ENCODE measurements around the gene ELL.

Gene ELL

DNA sequence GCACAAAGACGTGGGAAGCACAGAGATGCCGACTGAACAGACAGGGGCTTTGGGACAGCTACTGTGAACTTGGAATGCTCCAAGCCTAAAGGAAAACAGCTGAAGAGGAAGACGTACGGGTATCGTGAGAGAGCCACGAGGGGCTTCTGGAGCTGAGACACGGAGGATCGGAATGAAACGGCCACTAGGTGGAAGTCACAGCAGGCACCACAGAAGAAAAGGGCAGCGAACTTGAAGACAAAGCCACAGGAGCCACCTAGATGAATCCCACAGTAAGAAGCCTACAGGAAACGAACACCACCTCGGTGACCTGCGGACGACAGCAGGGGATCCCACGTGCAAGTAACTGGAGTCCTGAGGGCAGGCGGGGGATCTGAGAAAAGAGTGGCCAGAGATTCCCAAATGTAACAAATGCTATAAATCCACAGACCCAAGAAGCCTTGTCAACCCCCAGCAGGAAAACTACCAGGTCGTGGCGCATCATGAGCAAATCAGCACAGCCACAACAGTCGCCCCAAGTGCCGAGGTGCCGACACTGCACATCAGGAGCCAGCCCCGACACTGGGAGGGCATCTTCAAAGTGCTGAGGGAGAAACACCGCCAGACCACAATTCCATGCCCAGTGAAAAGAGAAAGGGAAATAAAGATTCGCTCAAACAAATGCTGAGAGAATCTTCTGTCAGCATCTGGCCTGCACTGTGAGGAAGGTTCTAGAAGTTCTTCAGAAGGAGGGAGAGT lies 44.7 kb downstream of the ELL start:
- peak overlapping the region; percentile 68 for H3K9ac ChIP-seq (ENCODE audit: low read length)
- H3K4me1 ChIP-seq (ENCODE audit: control insufficient read depth, insufficient read depth, low read depth, low read length) = peaks cover 52% of the 10 kb centered on the region
- peak overlapping the region; percentile 20 for H2BK15ac ChIP-seq (ENCODE audit: low read depth, poor library complexity, severe bottlenecking)
- peaks cover 7 to 23% of the 10 kb centered on the region in 2 experiments for H3K36me3 ChIP-seq (ENCODE audit: control insufficient read depth in 1 of 2, insufficient read depth in 2 of 2, low read depth in 1 of 2, low read length in 2 of 2)
- peaks cover 37% of the 10 kb centered on the region for H3K79me1 ChIP-seq (replicated peaks; ENCODE audit: low read length, poor library complexity, severe bottlenecking)
- 89% methylated on average over 24 of the region's 24 CpGs for WGBS
- no peak overlapping the region for H4K91ac ChIP-seq (ENCODE audit: low read length)
- H3K18ac ChIP-seq (ENCODE audit: low read depth in 1 of 2, low read length in 2 of 2) = peak overlapping the region; percentile 14 to 31
- H2BK12ac ChIP-seq (ENCODE audit: low read length in 2 of 2) = peak overlapping the region; percentile 13 to 18
- H3K4ac ChIP-seq (ENCODE audit: low read depth in 1 of 2, low read length in 2 of 2) = peak overlapping the region in 1 of 2 experiments; percentile 9
- H4K8ac ChIP-seq (ENCODE audit: low read length) = no peak overlapping the region
- no peak overlapping the region for H2AFZ ChIP-seq (ENCODE audit: low read depth, low read length)
- peak overlapping the region; percentile 87 for H2BK120ac ChIP-seq (ENCODE audit: low read depth, low read length)
- DNase-seq = no peak
- no peak overlapping the region for H3K23ac ChIP-seq (ENCODE audit: low read length in 2 of 2)
- no peak overlapping the region for H2BK5ac ChIP-seq (ENCODE audit: low read depth, low read length, poor library complexity, severe bottlenecking)
- H2AK5ac ChIP-seq (ENCODE audit: low read length, severe bottlenecking) = no peak overlapping the region
- no peak overlapping the region for H3K14ac ChIP-seq (ENCODE audit: low read length in 2 of 2)
- H3K4me3 ChIP-seq (ENCODE audit: insufficient read depth in 1 of 2, low read depth in 1 of 2, low read length in 2 of 2) = peak overlapping the region in 1 of 2 experiments; percentile 54
- no peak overlapping the region for H3K4me2 ChIP-seq (ENCODE audit: low read length, poor library complexity, severe bottlenecking)
- no peaks in the 10 kb centered on the region for H3K9me3 ChIP-seq (ENCODE audit: control insufficient read depth, low read length)
- H3K27me3 ChIP-seq (ENCODE audit: control insufficient read depth in 1 of 2, insufficient read depth in 1 of 2, low read length in 2 of 2) = no peaks in the 10 kb centered on the region
- H3K27ac ChIP-seq (ENCODE audit: low read length, poor library complexity, severe bottlenecking) = no peak overlapping the region

DNA sequence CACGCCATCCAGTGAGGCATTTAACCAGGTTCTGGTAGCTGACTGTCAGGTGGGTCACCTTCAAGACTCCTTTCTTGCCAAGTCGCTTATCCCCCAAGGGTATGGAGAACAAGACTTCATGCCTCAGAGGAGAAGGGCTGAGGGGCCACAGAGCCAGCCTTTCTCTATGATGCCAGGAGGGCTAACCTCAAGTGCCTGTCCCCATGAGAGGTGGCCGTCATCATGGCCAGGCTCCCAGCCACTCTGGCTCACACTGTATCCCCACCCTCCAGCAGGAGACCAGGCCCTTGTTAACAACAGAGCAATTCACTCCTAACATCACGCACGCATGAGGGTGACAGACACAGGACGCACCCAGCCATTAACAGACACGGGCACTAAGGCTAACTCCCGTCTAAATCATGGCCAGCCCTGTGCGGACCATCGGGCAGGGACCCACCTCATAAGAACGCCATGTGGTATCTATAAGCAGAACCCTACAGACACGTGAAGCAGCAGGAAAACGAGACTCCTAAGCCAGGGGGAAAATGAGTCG lies 45.3 kb downstream of the ELL start:
- H2AK5ac ChIP-seq (ENCODE audit: low read length, severe bottlenecking) = no peak overlapping the region
- peaks cover 53% of the 10 kb centered on the region for H3K4me1 ChIP-seq (ENCODE audit: control insufficient read depth, insufficient read depth, low read depth, low read length)
- no peaks in the 10 kb centered on the region for H3K27me3 ChIP-seq (ENCODE audit: control insufficient read depth in 1 of 2, insufficient read depth in 1 of 2, low read length in 2 of 2)
- DNase-seq = no peak
- H3K36me3 ChIP-seq (ENCODE audit: control insufficient read depth in 1 of 2, insufficient read depth in 2 of 2, low read depth in 1 of 2, low read length in 2 of 2) = peaks cover 13 to 24% of the 10 kb centered on the region in 2 experiments
- H2BK5ac ChIP-seq (ENCODE audit: low read depth, low read length, poor library complexity, severe bottlenecking) = no peak overlapping the region
- H3K4me3 ChIP-seq (ENCODE audit: insufficient read depth in 1 of 2, low read depth in 1 of 2, low read length in 2 of 2) = peak overlapping the region in 1 of 2 experiments; percentile 54
- H2BK120ac ChIP-seq (ENCODE audit: low read depth, low read length) = no peak overlapping the region
- peak overlapping the region; percentile 68 for H3K9ac ChIP-seq (ENCODE audit: low read length)
- H2BK15ac ChIP-seq (ENCODE audit: low read depth, poor library complexity, severe bottlenecking) = no peak overlapping the region
- peaks cover 35% of the 10 kb centered on the region for H3K79me1 ChIP-seq (replicated peaks; ENCODE audit: low read length, poor library complexity, severe bottlenecking)
- H4K91ac ChIP-seq (ENCODE audit: low read length) = peak overlapping the region; percentile 15
- H2BK12ac ChIP-seq (ENCODE audit: low read length in 2 of 2) = peak overlapping the region in 1 of 2 experiments; percentile 52
- 95% methylated on average over 14 of the region's 14 CpGs for WGBS
- no peak overlapping the region for H3K23ac ChIP-seq (ENCODE audit: low read length in 2 of 2)
- no peak overlapping the region for H3K14ac ChIP-seq (ENCODE audit: low read length in 2 of 2)
- H4K8ac ChIP-seq (ENCODE audit: low read length) = no peak overlapping the region
- no peak overlapping the region for H3K27ac ChIP-seq (ENCODE audit: low read length, poor library complexity, severe bottlenecking)
- H3K18ac ChIP-seq (ENCODE audit: low read depth in 1 of 2, low read length in 2 of 2) = peak overlapping the region; percentile 8 to 38
- H2AFZ ChIP-seq (ENCODE audit: low read depth, low read length) = no peak overlapping the region
- no peaks in the 10 kb centered on the region for H3K9me3 ChIP-seq (ENCODE audit: control insufficient read depth, low read length)
- no peak overlapping the region for H3K4me2 ChIP-seq (ENCODE audit: low read length, poor library complexity, severe bottlenecking)
- no peak overlapping the region for H3K4ac ChIP-seq (ENCODE audit: low read depth in 1 of 2, low read length in 2 of 2)

DNA sequence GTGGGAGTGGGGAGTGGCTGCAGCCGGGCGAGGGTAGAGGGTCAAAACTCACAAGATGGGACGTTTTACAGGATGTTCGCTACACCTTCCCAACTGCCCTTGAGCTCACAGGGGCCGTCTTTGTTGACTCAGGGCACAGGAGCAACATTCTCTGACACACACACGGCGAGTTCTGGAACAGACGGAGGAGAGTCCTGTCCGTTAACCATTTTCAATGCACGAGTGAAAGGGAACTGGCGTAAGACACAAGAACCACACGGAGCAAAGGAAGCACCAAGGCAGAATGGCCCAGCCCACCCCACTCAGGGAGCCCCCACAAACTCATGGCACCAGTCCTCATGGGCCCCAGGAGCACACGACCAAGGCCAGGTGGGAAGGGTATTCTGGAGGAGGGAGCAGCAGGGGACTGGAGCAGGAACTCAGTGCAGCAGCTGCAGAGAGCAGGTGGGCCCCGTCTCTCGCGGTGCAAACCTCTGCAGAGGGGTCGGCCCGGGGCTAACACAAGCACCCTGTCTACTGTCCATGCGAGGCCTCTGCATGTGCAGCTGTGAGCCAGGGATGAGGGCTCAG lies 46.0 kb downstream of the ELL start:
- WGBS = 84% methylated on average over 19 of the region's 19 CpGs
- no peak overlapping the region for H3K4ac ChIP-seq (ENCODE audit: low read depth in 1 of 2, low read length in 2 of 2)
- H2BK5ac ChIP-seq (ENCODE audit: low read depth, low read length, poor library complexity, severe bottlenecking) = no peak overlapping the region
- no peak overlapping the region for H3K14ac ChIP-seq (ENCODE audit: low read length in 2 of 2)
- no peak overlapping the region for H3K23ac ChIP-seq (ENCODE audit: low read length in 2 of 2)
- no peak overlapping the region for H3K4me3 ChIP-seq (ENCODE audit: insufficient read depth in 1 of 2, low read depth in 1 of 2, low read length in 2 of 2)
- H3K27me3 ChIP-seq (ENCODE audit: control insufficient read depth in 1 of 2, insufficient read depth in 1 of 2, low read length in 2 of 2) = no peaks in the 10 kb centered on the region
- H4K8ac ChIP-seq (ENCODE audit: low read length) = no peak overlapping the region
- no peak overlapping the region for H3K27ac ChIP-seq (ENCODE audit: low read length, poor library complexity, severe bottlenecking)
- H2BK120ac ChIP-seq (ENCODE audit: low read depth, low read length) = peak overlapping the region; percentile 27
- no peak overlapping the region for H2BK12ac ChIP-seq (ENCODE audit: low read length in 2 of 2)
- no peak for DNase-seq
- no peak overlapping the region for H3K9ac ChIP-seq (ENCODE audit: low read length)
- peaks cover 29% of the 10 kb centered on the region for H3K79me1 ChIP-seq (replicated peaks; ENCODE audit: low read length, poor library complexity, severe bottlenecking)
- H4K91ac ChIP-seq (ENCODE audit: low read length) = peak overlapping the region; percentile 89
- H2AFZ ChIP-seq (ENCODE audit: low read depth, low read length) = no peak overlapping the region
- peaks cover 46% of the 10 kb centered on the region for H3K4me1 ChIP-seq (ENCODE audit: control insufficient read depth, insufficient read depth, low read depth, low read length)
- H2BK15ac ChIP-seq (ENCODE audit: low read depth, poor library complexity, severe bottlenecking) = no peak overlapping the region
- no peaks in the 10 kb centered on the region for H3K9me3 ChIP-seq (ENCODE audit: control insufficient read depth, low read length)
- peak overlapping the region in 1 of 2 experiments; percentile 18 for H3K18ac ChIP-seq (ENCODE audit: low read depth in 1 of 2, low read length in 2 of 2)
- no peak overlapping the region for H3K4me2 ChIP-seq (ENCODE audit: low read length, poor library complexity, severe bottlenecking)
- no peak overlapping the region for H2AK5ac ChIP-seq (ENCODE audit: low read length, severe bottlenecking)
- peaks cover 20 to 24% of the 10 kb centered on the region in 2 experiments for H3K36me3 ChIP-seq (ENCODE audit: control insufficient read depth in 1 of 2, insufficient read depth in 2 of 2, low read depth in 1 of 2, low read length in 2 of 2)

DNA sequence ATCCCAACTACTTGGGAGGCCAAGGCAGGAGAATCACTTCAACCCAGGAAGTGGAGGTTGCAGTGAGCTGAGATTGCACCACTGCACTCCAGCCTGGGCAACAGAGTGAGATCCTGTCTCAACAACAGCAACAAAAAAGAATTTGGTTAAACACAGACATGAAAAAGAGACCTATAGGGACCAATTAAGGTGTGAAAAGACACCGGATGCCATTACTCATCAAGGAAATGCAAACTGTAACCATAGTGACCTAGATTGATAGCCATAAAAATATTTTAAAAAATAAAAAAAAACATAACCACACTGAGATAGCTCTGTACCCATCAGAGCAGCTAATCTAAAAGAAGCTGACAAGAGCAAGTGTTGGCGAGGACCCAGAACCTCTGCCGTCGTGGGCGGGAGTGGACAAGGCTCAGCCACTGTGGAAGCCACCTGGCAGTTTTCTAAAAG lies 46.8 kb downstream of the ELL start:
- H3K18ac ChIP-seq (ENCODE audit: low read depth in 1 of 2, low read length in 2 of 2) = no peak overlapping the region
- H4K8ac ChIP-seq (ENCODE audit: low read length) = no peak overlapping the region
- no peak overlapping the region for H2BK15ac ChIP-seq (ENCODE audit: low read depth, poor library complexity, severe bottlenecking)
- H2BK12ac ChIP-seq (ENCODE audit: low read length in 2 of 2) = no peak overlapping the region
- DNase-seq = no peak
- H3K79me1 ChIP-seq (replicated peaks; ENCODE audit: low read length, poor library complexity, severe bottlenecking) = peaks cover 30% of the 10 kb centered on the region
- H3K14ac ChIP-seq (ENCODE audit: low read length in 2 of 2) = no peak overlapping the region
- no peak overlapping the region for H2BK120ac ChIP-seq (ENCODE audit: low read depth, low read length)
- H3K4me1 ChIP-seq (ENCODE audit: control insufficient read depth, insufficient read depth, low read depth, low read length) = peaks cover 50% of the 10 kb centered on the region
- no peak overlapping the region for H3K23ac ChIP-seq (ENCODE audit: low read length in 2 of 2)
- H3K4me3 ChIP-seq (ENCODE audit: insufficient read depth in 1 of 2, low read depth in 1 of 2, low read length in 2 of 2) = no peak overlapping the region
- H3K9ac ChIP-seq (ENCODE audit: low read length) = no peak overlapping the region
- H3K9me3 ChIP-seq (ENCODE audit: control insufficient read depth, low read length) = no peaks in the 10 kb centered on the region
- no peaks in the 10 kb centered on the region for H3K27me3 ChIP-seq (ENCODE audit: control insufficient read depth in 1 of 2, insufficient read depth in 1 of 2, low read length in 2 of 2)
- H3K36me3 ChIP-seq (ENCODE audit: control insufficient read depth in 1 of 2, insufficient read depth in 2 of 2, low read depth in 1 of 2, low read length in 2 of 2) = peaks cover 28 to 32% of the 10 kb centered on the region in 2 experiments
- H4K91ac ChIP-seq (ENCODE audit: low read length) = no peak overlapping the region
- H2BK5ac ChIP-seq (ENCODE audit: low read depth, low read length, poor library complexity, severe bottlenecking) = no peak overlapping the region
- WGBS = 96% methylated on average over 4 of the region's 5 CpGs
- no peak overlapping the region for H2AK5ac ChIP-seq (ENCODE audit: low read length, severe bottlenecking)
- no peak overlapping the region for H3K4ac ChIP-seq (ENCODE audit: low read depth in 1 of 2, low read length in 2 of 2)
- no peak overlapping the region for H3K4me2 ChIP-seq (ENCODE audit: low read length, poor library complexity, severe bottlenecking)
- no peak overlapping the region for H2AFZ ChIP-seq (ENCODE audit: low read depth, low read length)
- no peak overlapping the region for H3K27ac ChIP-seq (ENCODE audit: low read length, poor library complexity, severe bottlenecking)
